Stimulated activated CD4-positive, alpha-beta T cell treated with anti-CD3 and anti-CD28 coated beads, Interleukin-12 subunit alpha, Interleukin-12 subunit beta, amount 100 ng/mL, for 24 hours (primary cell): ENCODE measurements around the gene PRMT1.
"Not testable (repeated sequence)": the region's sequence is repeated elsewhere in the genome, so short reads cannot be mapped to it uniquely, and the experiment has no call there.

Experiments used
- DNase-seq, 2 experiments: peaks; one replicate each; pipeline ENCODE4 v3.0.0-alpha.2; 2020; ENCODE audit warnings: low read depth in 2 of 2

PRMT1 gene

GRCh38 chr19:49719420-49719819 lies 42.3 kb downstream of the PRMT1 start:
- not testable (repeated sequence) for DNase-seq

GRCh38 chr19:49727217-49728030 lies 50.4 kb downstream of the PRMT1 start:
- no peak for DNase-seq

- DNase-seq: no peak
Measured at GRCh38 chr19:49730166-49730565, 53.1 kb downstream of the PRMT1 start.
